Measurements from ENCODE around the gene CADM1.

DNA sequence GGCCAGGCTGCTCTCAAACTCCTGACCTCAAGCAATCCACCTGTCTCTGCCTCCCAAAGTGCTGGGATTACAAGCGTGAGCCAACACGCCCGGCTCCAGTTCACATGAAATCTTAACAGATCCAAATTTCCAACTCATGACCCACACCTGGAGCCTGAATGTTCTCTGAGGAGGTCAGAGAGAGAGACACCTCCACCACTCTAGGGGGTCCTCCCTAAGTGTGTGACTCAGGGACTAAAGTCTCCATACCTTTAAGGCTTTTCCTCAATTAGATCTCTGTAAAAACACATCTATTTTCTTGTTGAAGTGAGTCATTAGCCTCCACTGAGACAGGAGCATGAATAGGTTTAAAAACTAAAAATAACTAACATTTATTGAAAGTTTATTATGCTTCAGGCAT lies 376.4 kb downstream of the CADM1 start:
- TF ChIP-seq EZH2phosphoT487 (IDR thresholded peaks at IDR 0.05; ENCODE audit: borderline replicate concordance, low read depth, low read length): no peak
- TF ChIP-seq, protein P1, sequence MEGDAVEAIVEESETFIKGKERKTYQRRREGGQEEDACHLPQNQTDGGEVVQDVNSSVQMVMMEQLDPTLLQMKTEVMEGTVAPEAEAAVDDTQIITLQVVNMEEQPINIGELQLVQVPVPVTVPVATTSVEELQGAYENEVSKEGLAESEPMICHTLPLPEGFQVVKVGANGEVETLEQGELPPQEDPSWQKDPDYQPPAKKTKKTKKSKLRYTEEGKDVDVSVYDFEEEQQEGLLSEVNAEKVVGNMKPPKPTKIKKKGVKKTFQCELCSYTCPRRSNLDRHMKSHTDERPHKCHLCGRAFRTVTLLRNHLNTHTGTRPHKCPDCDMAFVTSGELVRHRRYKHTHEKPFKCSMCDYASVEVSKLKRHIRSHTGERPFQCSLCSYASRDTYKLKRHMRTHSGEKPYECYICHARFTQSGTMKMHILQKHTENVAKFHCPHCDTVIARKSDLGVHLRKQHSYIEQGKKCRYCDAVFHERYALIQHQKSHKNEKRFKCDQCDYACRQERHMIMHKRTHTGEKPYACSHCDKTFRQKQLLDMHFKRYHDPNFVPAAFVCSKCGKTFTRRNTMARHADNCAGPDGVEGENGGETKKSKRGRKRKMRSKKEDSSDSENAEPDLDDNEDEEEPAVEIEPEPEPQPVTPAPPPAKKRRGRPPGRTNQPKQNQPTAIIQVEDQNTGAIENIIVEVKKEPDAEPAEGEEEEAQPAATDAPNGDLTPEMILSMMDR (conservative IDR thresholded peaks at IDR 0.05; ENCODE audit: low read length): no peak
